GM12865 (cell line): ENCODE results near the gene MPDZ.

Source experiments
- DNase-seq: peaks from one replicate; pipeline ENCODE4 v3.0.0; 2010; ENCODE audit warnings: low read depth
- H3K4me3 ChIP-seq: 2 replicates; pipeline ENCODE4 v1.5.1; 2011; ENCODE audit warnings: mild to moderate bottlenecking, low read depth, low read length, control low read depth
- TF ChIP-seq, protein P1 (sequence below): IDR thresholded peaks from 2 replicates; pipeline ENCODE4 v1.5.1; 2011; ENCODE audit warnings: low read length, control low read depth, low read depth, inconsistent platforms; ENCODE audit not compliant: insufficient read depth; ENCODE audit errors: missing control alignments

MPDZ gene

DNA sequence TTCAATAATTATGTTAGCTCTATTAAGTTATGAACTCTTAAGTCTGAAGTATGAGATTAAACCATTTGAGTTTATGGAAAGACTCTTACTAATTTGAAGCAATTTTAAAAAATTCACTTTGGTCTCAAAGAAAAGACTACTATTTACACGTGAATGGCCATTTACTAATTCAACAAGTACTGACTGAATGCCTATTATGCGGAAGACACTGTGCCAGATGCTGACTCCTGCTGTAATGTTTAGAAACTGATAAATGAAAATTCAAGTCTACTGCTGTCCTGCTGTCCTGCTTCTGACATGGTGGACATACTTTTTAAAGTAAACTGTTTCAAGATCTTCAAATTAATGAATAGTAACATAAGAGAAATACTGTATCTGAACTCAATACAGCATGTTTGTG is 116.2 kb downstream of the MPDZ start:
- TF ChIP-seq, protein P1, sequence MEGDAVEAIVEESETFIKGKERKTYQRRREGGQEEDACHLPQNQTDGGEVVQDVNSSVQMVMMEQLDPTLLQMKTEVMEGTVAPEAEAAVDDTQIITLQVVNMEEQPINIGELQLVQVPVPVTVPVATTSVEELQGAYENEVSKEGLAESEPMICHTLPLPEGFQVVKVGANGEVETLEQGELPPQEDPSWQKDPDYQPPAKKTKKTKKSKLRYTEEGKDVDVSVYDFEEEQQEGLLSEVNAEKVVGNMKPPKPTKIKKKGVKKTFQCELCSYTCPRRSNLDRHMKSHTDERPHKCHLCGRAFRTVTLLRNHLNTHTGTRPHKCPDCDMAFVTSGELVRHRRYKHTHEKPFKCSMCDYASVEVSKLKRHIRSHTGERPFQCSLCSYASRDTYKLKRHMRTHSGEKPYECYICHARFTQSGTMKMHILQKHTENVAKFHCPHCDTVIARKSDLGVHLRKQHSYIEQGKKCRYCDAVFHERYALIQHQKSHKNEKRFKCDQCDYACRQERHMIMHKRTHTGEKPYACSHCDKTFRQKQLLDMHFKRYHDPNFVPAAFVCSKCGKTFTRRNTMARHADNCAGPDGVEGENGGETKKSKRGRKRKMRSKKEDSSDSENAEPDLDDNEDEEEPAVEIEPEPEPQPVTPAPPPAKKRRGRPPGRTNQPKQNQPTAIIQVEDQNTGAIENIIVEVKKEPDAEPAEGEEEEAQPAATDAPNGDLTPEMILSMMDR = no peak
- no peak for DNase-seq

GRCh38 chr9:13160051-13160450 is 119.4 kb downstream of the MPDZ start:
- no peak for DNase-seq
- TF ChIP-seq, protein P1 = no peak
- no peak overlapping the region for H3K4me3 ChIP-seq

More for the DNA sequence above, 116.2 kb downstream of the MPDZ start:
- H3K4me3 ChIP-seq = no peak overlapping the region

GRCh38 chr9:13158986-13159385 is 120.5 kb downstream of the MPDZ start:
- no peak for DNase-seq
- no peak overlapping the region for H3K4me3 ChIP-seq
- TF ChIP-seq, protein P1 = no peak

GRCh38 chr9:13151489-13151888 is 128.0 kb downstream of the MPDZ start:
- no peak for DNase-seq
- TF ChIP-seq, protein P1 = no peak
- no peak overlapping the region for H3K4me3 ChIP-seq

DNA sequence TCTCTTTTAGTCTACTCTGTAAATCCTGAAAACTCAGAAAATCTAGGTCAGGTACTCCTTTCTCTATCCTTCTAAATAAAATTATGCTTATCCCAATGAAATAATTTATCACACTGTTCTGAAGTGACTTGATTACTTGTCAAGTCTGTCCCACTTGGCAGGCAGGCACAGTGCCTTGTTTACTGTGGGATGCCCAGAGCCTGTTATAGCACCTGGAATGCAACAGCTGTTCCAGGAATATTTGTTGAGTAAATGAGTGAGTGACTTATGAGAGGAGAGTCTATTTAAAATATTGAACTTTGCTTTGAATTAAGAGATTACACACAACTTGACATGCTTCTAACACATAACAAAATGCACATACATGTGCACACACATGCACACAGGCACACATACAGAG is 130.0 kb downstream of the MPDZ start:
- no peak for DNase-seq
- TF ChIP-seq, protein P1 = no peak
- no peak overlapping the region for H3K4me3 ChIP-seq

- DNase-seq = no peak
- TF ChIP-seq, protein P1 = no peak
- H3K4me3 ChIP-seq = no peak overlapping the region
Observed at GRCh38 chr9:13146840-13147239, 132.7 kb downstream of the MPDZ start.

GRCh38 chr9:13145340-13145739 is 134.2 kb downstream of the MPDZ start:
- DNase-seq = no peak
- TF ChIP-seq, protein P1 = no peak
- H3K4me3 ChIP-seq = no peak overlapping the region
